Esophagus squamous epithelium (tissue), 5 donors: Measurements from ENCODE around the gene SHISA6. TPM values are rescaled to one million over a fixed set of nuclear protein-coding genes. Genes with fewer than 3 reads are reported as not detected.

ENCODE experiments used
- DNase-seq: peaks from one replicate; lab custom pipeline; 2025; lab: John Stamatoyannopoulos, UW
- H3K27ac ChIP-seq, 4 donors: fragments of 200-600 bp; sonication (generic); one replicate each; pipeline ENCODE4 v1.5.1; 2016 to 2019; ENCODE audit warnings: mild to moderate bottlenecking in 1 of 4
- H3K27me3 ChIP-seq, 4 donors: fragments of 200-600 bp; sonication (generic); 1 replicate in 3 of 4; 2 replicates in 1 of 4; pipeline versions ENCODE4 v1.5.1 to v1.6.0; 2017 to 2021; ENCODE audit warnings: antibody characterized with exemption in 1 of 4
- H3K36me3 ChIP-seq, 3 donors: fragments of 200-600 bp; sonication (generic); one replicate each; pipeline ENCODE4 v1.5.1; 2016 to 2019
- H3K4me1 ChIP-seq, 3 donors: fragments of 200-600 bp; sonication (generic); one replicate each; pipeline ENCODE4 v1.5.1; 2017 to 2019
- H3K4me3 ChIP-seq, 4 donors: fragments of 200-600 bp; sonication (generic); 1 replicate in 3 of 4; 2 replicates in 1 of 4; pipeline ENCODE4 v1.5.1; 2016 to 2019; ENCODE audit warnings: mild to moderate bottlenecking in 2 of 4, moderate library complexity in 1 of 4
- H3K9me3 ChIP-seq, 3 donors: fragments of 200-600 bp; sonication (generic); one replicate each; pipeline ENCODE4 v1.5.1; 2016 to 2019
- POLR2A ChIP-seq, 4 donors: fragments of 450-650 bp; IDR thresholded peaks; one replicate each; pipeline ENCODE4 v1.6.1; 2017; ENCODE audit warnings: antibody characterized with exemption in 4 of 4, mild to moderate bottlenecking in 4 of 4, moderate library complexity in 3 of 4
- WGBS, 2 donors: methylation state at CpG; one replicate each; pipeline ENCODE4 v1.1.5; 2018; 5-methylcytosine and 5-hydroxymethylcytosine counted together
- intact Hi-C: fragments of 100-400 bp; cut with DNase I; formaldehyde crosslinking; loops from one replicate; pipeline ENCODE4 v1.15.0; 2022
- total RNA-seq, 4 donors: library from RNA; depleted of rRNA; stranded (reverse); fragments of >200 nt; gene quantifications; one replicate each; pipeline ENCODE4 v1.1.0, GENCODE V29; 2016
- TF ChIP-seq, protein P1 (sequence below), 6 experiments: fragments of 450-650 bp in 4 of 6; fragments of 200-600 bp in 2 of 6; sonication (generic) in 2 of 6; IDR thresholded peaks; one replicate each; pipeline ENCODE4 v1.5.1; 2016 to 2019; ENCODE audit warnings: antibody characterized with exemption in 6 of 6, mild to moderate bottlenecking in 4 of 6, moderate library complexity in 4 of 6
- donor health status: DM: yes; HTN: yes; CAD: no.

The SHISA6 gene
- total RNA-seq, 4 donors from 2014 or later = 0.19 to 1.5 (median 0.71) TPM

DNA sequence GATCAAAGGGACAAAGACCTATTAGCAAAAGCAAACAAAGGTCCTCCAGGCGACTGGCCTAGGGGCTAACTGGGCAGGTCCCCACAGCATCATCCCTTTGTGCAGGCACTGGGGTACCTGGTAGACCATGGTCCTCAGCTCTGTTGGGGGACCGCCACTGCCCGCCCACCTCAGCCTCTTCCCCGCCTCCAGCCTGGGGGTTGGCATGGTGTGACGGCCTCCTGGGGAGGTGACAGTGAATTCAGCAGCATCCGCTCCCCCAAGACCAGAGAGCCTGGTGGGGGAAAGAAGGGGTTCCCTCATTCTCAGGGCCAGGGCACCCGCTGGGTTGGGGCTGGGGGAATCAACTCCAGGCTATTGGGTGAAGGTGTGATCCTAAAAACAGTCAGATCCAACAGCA, 318.6 kb downstream of the SHISA6 start:
- H3K36me3 ChIP-seq = no peaks in the 10 kb centered on the region
- intact Hi-C loops = no loop called here
- H3K27me3 ChIP-seq = peaks cover 0 to 9% (median 0%) of the 10 kb centered on the region in 4 donors
- no peak overlapping the region for H3K4me3 ChIP-seq
- TF ChIP-seq, protein P1, sequence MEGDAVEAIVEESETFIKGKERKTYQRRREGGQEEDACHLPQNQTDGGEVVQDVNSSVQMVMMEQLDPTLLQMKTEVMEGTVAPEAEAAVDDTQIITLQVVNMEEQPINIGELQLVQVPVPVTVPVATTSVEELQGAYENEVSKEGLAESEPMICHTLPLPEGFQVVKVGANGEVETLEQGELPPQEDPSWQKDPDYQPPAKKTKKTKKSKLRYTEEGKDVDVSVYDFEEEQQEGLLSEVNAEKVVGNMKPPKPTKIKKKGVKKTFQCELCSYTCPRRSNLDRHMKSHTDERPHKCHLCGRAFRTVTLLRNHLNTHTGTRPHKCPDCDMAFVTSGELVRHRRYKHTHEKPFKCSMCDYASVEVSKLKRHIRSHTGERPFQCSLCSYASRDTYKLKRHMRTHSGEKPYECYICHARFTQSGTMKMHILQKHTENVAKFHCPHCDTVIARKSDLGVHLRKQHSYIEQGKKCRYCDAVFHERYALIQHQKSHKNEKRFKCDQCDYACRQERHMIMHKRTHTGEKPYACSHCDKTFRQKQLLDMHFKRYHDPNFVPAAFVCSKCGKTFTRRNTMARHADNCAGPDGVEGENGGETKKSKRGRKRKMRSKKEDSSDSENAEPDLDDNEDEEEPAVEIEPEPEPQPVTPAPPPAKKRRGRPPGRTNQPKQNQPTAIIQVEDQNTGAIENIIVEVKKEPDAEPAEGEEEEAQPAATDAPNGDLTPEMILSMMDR (IDR thresholded peaks at IDR 0.05) = no peak
- no peak for TF ChIP-seq POLR2A (IDR thresholded peaks at IDR 0.05)
- H3K27ac ChIP-seq = no peak overlapping the region
- no peaks in the 10 kb centered on the region for H3K4me1 ChIP-seq
- 40 to 78% methylated on average over 1 to 4 of the region's 7 CpGs for WGBS, 2 donors
- no peak for DNase-seq
- H3K9me3 ChIP-seq = no peaks in the 10 kb centered on the region

DNA sequence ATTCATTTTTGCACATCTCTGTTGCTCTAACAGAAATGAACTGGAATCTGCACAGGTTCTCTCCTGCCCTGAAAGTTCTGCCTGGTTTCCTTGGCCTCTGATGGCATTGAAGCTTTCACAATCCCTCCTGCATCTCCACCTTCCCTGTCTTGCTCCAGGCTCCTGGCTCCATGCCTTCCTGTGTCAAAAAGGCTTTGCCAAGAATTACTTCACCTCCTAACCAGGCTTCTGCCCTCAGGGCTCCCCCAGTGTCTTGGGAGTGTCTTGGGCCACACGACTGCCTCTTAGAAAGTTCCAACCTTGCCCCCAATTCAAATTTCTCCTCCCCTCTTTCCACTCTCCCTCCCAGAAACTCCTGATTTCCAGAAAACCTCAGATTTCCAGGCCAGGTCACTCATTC, 320.3 kb downstream of the SHISA6 start:
- intact Hi-C loops = no loop called here
- DNase-seq = no peak
- WGBS, 2 donors = 47 to 50% methylated on average over 1 of the region's 1 CpG
- Histone ChIP-seq H3K4me3 (no peak overlapping the region), H3K36me3 (no peaks in the 10 kb centered on the region), H3K27me3 (peaks cover 0 to 9% (median 0%) of the 10 kb centered on the region in 4 donors), H3K27ac (no peak overlapping the region), H3K4me1 (no peaks in the 10 kb centered on the region), H3K9me3 (no peaks in the 10 kb centered on the region)
- TF ChIP-seq POLR2A (IDR thresholded peaks at IDR 0.05) = no peak
- TF ChIP-seq, protein P1 (IDR thresholded peaks at IDR 0.05) = no peak

DNA sequence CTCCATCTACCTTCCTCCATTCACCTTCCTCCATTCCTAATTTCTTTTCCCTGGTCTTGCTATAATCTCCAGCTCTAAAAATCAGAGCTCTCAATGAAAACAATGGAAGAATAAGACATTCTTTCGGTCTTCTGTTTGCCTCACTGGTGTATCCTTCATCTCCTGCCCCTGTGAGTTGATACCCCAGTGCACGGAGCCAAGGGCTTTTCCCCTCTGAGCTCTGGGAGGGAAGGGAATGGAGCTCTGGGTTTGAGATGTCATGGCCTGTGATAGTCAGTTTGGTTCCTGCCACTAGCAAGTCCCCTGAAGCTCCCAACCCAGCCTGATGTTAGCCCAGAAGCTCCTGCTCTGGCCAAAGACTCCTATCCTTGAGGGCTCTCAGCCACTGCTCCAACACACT, 320.7 kb downstream of the SHISA6 start:
- H3K9me3 ChIP-seq = no peaks in the 10 kb centered on the region
- no peaks in the 10 kb centered on the region for H3K4me1 ChIP-seq
- no peaks in the 10 kb centered on the region for H3K36me3 ChIP-seq
- H3K27ac ChIP-seq = no peak overlapping the region
- H3K27me3 ChIP-seq = peaks cover 0 to 9% (median 0%) of the 10 kb centered on the region in 4 donors
- intact Hi-C loops = no loop called here
- 75 to 81% methylated on average over 2 of the region's 2 CpGs for WGBS, 2 donors
- DNase-seq = no peak
- H3K4me3 ChIP-seq = no peak overlapping the region
- TF ChIP-seq, protein P1 (IDR thresholded peaks at IDR 0.05) = no peak
- no peak for TF ChIP-seq POLR2A (IDR thresholded peaks at IDR 0.05)

DNA sequence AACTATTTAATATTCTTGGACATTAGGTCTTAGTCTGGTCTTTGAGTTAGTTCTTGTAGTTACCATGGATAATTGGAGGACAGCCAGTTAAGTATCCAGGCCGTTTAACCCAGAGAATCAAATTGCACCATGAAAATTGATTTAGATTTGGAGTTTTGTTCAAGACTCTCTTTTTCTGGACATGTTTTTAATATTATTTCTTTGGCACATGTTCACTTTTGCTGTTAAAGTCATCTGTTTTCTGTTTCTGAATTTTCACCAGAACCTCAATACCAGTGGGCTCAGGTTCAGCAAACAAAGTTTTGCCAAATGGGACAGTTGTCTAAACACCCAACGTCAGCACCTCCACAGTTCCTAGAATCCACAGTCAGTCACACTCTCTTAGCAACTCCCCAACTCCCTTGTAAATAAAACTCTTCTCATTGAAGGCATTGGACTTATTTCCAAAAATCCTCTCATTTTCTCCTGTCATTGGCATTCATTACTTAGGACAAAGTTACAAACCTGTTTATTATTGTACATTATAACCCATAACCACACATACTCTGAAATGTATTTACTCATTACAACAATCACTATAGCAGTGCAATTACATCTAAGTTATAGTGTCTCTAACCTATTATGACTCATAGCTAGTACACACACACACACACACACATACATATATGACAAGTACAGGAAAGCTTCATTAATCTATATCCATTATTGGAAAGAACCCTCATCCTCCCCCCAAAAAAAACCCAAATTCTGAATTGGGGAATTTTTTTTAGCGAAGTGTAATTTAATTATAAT, 323.8 kb downstream of the SHISA6 start:
- H3K4me1 ChIP-seq = no peaks in the 10 kb centered on the region
- H3K36me3 ChIP-seq = no peaks in the 10 kb centered on the region
- TF ChIP-seq, protein P1 (IDR thresholded peaks at IDR 0.05) = no peak
- TF ChIP-seq POLR2A (IDR thresholded peaks at IDR 0.05) = no peak
- WGBS, 2 donors = 34 to 35% methylated on average over 3 of the region's 3 CpGs
- intact Hi-C loops = no loop called here
- H3K27ac ChIP-seq = no peak overlapping the region
- DNase-seq = no peak
- no peak overlapping the region for H3K4me3 ChIP-seq
- peaks cover 0 to 5% (median 0%) of the 10 kb centered on the region in 4 donors for H3K27me3 ChIP-seq
- H3K9me3 ChIP-seq = no peaks in the 10 kb centered on the region

DNA sequence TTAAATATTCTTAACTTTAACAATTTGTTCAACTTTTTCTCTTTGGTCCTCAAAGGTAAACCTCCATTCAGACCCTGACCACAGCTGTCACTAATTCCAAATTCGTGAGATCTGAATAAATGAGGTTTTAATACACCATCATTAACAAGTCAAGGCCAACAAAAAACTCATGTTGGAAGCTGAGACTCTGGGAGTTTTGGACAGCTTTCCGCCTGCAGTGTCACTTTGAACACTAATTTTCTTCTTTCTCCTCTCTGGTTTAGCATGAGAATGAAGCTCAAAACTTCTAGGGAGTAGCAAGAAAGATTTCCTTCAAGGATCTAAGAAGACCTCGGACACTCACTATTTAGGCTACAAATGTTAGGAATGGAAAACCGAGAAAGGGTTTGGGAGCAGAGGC, 324.6 kb downstream of the SHISA6 start:
- intact Hi-C loops = no loop called here
- Histone ChIP-seq H3K4me3 (no peak overlapping the region), H3K9me3 (no peaks in the 10 kb centered on the region), H3K27ac (no peak overlapping the region), H3K4me1 (no peaks in the 10 kb centered on the region), H3K36me3 (no peaks in the 10 kb centered on the region), H3K27me3 (no peaks in the 10 kb centered on the region)
- DNase-seq = no peak
- TF ChIP-seq, protein P1 (IDR thresholded peaks at IDR 0.05) = no peak
- WGBS, 2 donors = 46 to 58% methylated on average over 4 of the region's 4 CpGs
